A673 (cell line): ENCODE data around the gene AOC2.

Experiments
- EZH2 ChIP-seq: fragments of 200-600 bp; sonication (generic); IDR thresholded peaks from 2 replicates; pipeline ENCODE4 v1.6.1; 2017; ENCODE audit warnings: borderline replicate concordance, low read depth, mild to moderate bottlenecking, mixed read lengths, antibody characterized with exemption, low read length; ENCODE audit not compliant: poor library complexity, severe bottlenecking
- TF ChIP-seq, protein P1 (sequence below): fragments of 300-800, 200-600 bp; sonication (generic); conservative IDR thresholded peaks from 2 replicates; pipeline ENCODE4 v1.5.1; 2017; ENCODE audit warnings: low read depth, mild to moderate bottlenecking, antibody characterized with exemption, low read length, moderate library complexity, mixed read lengths

DNA sequence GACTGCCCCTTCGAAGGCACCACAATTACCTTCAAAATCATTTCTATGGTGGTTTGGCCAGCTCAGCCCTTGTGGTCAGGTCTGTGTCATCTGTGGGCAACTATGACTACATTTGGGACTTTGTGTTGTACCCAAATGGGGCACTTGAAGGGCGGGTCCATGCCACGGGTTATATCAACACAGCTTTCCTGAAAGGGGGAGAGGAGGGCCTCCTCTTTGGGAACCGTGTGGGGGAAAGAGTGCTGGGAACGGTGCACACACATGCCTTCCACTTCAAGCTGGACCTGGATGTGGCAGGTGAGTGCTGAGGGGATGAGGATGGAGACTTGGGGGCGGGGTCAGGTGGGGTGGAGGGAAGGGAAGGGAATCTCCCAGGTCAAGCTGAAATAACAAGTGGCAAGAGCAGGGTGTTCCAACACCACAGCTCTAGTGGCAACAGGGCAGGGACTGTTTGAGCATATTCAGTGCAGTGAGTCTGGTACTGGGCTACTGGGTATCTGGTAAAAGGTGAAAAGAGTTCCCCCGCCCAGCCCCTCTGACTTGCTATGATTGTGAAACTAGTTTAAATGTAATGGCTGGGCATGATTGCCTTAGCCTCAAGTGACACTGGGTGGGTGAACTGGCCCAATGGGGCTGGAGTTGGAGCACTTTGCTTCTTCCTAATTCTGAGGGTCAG, 1.7 kb downstream of the AOC2 start:
- no peak for TF ChIP-seq EZH2
- TF ChIP-seq, protein P1, sequence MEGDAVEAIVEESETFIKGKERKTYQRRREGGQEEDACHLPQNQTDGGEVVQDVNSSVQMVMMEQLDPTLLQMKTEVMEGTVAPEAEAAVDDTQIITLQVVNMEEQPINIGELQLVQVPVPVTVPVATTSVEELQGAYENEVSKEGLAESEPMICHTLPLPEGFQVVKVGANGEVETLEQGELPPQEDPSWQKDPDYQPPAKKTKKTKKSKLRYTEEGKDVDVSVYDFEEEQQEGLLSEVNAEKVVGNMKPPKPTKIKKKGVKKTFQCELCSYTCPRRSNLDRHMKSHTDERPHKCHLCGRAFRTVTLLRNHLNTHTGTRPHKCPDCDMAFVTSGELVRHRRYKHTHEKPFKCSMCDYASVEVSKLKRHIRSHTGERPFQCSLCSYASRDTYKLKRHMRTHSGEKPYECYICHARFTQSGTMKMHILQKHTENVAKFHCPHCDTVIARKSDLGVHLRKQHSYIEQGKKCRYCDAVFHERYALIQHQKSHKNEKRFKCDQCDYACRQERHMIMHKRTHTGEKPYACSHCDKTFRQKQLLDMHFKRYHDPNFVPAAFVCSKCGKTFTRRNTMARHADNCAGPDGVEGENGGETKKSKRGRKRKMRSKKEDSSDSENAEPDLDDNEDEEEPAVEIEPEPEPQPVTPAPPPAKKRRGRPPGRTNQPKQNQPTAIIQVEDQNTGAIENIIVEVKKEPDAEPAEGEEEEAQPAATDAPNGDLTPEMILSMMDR, result no peak
